ENCODE data around the gene E2F4. TPM values are rescaled to one million over a fixed set of nuclear protein-coding genes. Genes with fewer than 3 reads are reported as not detected.

Gene E2F4
- total and polyA plus RNA-seq, 2 of the 13 experiments (the other 11 are each of a cell fraction or from before 2014, with no cell fraction given) = 84.8 to 91.2 TPM

GRCh38 chr16:67155295-67156142, 36.4 kb upstream of the E2F4 start (continued):
- TF ChIP-seq ZBTB25 (CRISPR knock-in tag; IDR thresholded peaks at IDR 0.05) = no peak; the same call in 1 of the 2 replicates
- TF ChIP-seq IRF1 (CRISPR knock-in tag; IDR thresholded peaks at IDR 0.05; ENCODE audit: low read depth) = 0 out of 2 replicates have a peak, but pooled peaks have one; percentile 11
- no peak for TF ChIP-seq POGZ (CRISPR knock-in tag; IDR thresholded peaks at IDR 0.05)
- TF ChIP-seq ZNF20 (CRISPR knock-in tag; IDR thresholded peaks at IDR 0.05) = no peak
- no peak for TF ChIP-seq AKNA (CRISPR knock-in tag; IDR thresholded peaks at IDR 0.05; ENCODE audit: borderline replicate concordance)
- no peak for TF ChIP-seq ZNF850 (CRISPR knock-in tag; conservative IDR thresholded peaks at IDR 0.05)
- TF ChIP-seq NONO (IDR thresholded peaks at IDR 0.05) = no peak
- TF ChIP-seq NONO (CRISPR knock-in tag; conservative IDR thresholded peaks at IDR 0.05) = peak; percentile 88
- no peak for TF ChIP-seq CREM (IDR thresholded peaks at IDR 0.05)
- no peak for TF ChIP-seq CREM (CRISPR knock-in tag; IDR thresholded peaks at IDR 0.05)
- no peak for TF ChIP-seq YEATS2 (CRISPR knock-in tag; IDR thresholded peaks at IDR 0.05; ENCODE audit: borderline replicate concordance)
- no peak for TF ChIP-seq TFE3 (CRISPR knock-in tag; IDR thresholded peaks at IDR 0.05)
- TF ChIP-seq IKZF5 (CRISPR knock-in tag; IDR thresholded peaks at IDR 0.05) = no peak
- TF ChIP-seq ZNF75D (CRISPR knock-in tag; IDR thresholded peaks at IDR 0.05; ENCODE audit: borderline replicate concordance) = no peak
- no peak for TF ChIP-seq CCDC6 (CRISPR knock-in tag; IDR thresholded peaks at IDR 0.05)
- TF ChIP-seq ZKSCAN1 (IDR thresholded peaks at IDR 0.05; ENCODE audit: low read length) = no peak; the same call in 1 of the 2 replicates
- no peak for TF ChIP-seq ZNF652 (CRISPR knock-in tag; IDR thresholded peaks at IDR 0.05; ENCODE audit: borderline replicate concordance, low read depth)
- TF ChIP-seq ZFP62 (CRISPR knock-in tag; IDR thresholded peaks at IDR 0.05) = no peak
- no peak for TF ChIP-seq MAFG (CRISPR knock-in tag; IDR thresholded peaks at IDR 0.05)
- no peak for TF ChIP-seq ATAD3A (CRISPR knock-in tag; IDR thresholded peaks at IDR 0.05)
